Liver (tissue), 9 donors: ENCODE results near the gene CAMKMT. TPM values are rescaled to one million over a fixed set of nuclear protein-coding genes. Genes with fewer than 3 reads are reported as not detected.

Experiments
- DNase-seq: peaks from one replicate; pipeline ENCODE4 v3.0.0-alpha.2; 2017; ENCODE audit warnings: low spot score
- H3K27ac ChIP-seq, 2 donors: one replicate each; pipeline ENCODE4 v1.7.0; 2013; ENCODE audit warnings: inconsistent platforms in 2 of 2, low read length in 2 of 2, control low read depth in 1 of 2, low read depth in 1 of 2, mild to moderate bottlenecking in 1 of 2
- H3K27me3 ChIP-seq, 4 donors: one replicate each; pipeline versions ENCODE4 v1.6.1 to v1.7.0; 2013; ENCODE audit warnings: low read length in 3 of 4, inconsistent platforms in 1 of 4, mild to moderate bottlenecking in 1 of 4, moderate library complexity in 1 of 4; ENCODE audit not compliant: control insufficient read depth in 4 of 4, insufficient read depth in 4 of 4
- H3K36me3 ChIP-seq, 4 donors: one replicate each; pipeline versions ENCODE4 v1.6.1 to v1.7.0; 2013; ENCODE audit warnings: low read length in 3 of 4, mild to moderate bottlenecking in 3 of 4, low read depth in 1 of 4, moderate library complexity in 1 of 4; ENCODE audit not compliant: control insufficient read depth in 4 of 4, insufficient read depth in 3 of 4
- H3K4me1 ChIP-seq, 4 donors: one replicate each; pipeline versions ENCODE4 v1.6.1 to v1.7.0; 2013; ENCODE audit warnings: low read length in 3 of 4, mild to moderate bottlenecking in 3 of 4, moderate library complexity in 1 of 4; ENCODE audit not compliant: control insufficient read depth in 4 of 4, insufficient read depth in 4 of 4
- H3K4me3 ChIP-seq, 3 donors: one replicate each; pipeline versions ENCODE4 v1.6.1 to v1.7.0; 2013; ENCODE audit warnings: low read length in 3 of 3, control low read depth in 1 of 3, low read depth in 1 of 3, mild to moderate bottlenecking in 1 of 3
- H3K9ac ChIP-seq, 2 donors: one replicate each; pipeline ENCODE4 v1.7.0; 2013; ENCODE audit warnings: low read length in 2 of 2, mild to moderate bottlenecking in 2 of 2, moderate library complexity in 2 of 2, control low read depth in 1 of 2, low read depth in 1 of 2
- H3K9me3 ChIP-seq, 4 donors: one replicate each; pipeline versions ENCODE4 v1.6.1 to v1.7.0; 2013; ENCODE audit warnings: low read length in 3 of 4; ENCODE audit not compliant: control insufficient read depth in 4 of 4
- ATF3 ChIP-seq: IDR thresholded peaks from 2 replicates; pipeline ENCODE4 v1.6.1; 2016; ENCODE audit warnings: antibody characterized with exemption
- EGR1 ChIP-seq, 2 donors: IDR thresholded peaks; 2 replicates each; pipeline ENCODE4 v1.6.1; 2016 to 2018; ENCODE audit warnings: antibody characterized with exemption in 2 of 2, low read depth in 2 of 2
- FOXA1 ChIP-seq: IDR thresholded peaks from 2 replicates; pipeline ENCODE4 v1.6.1; 2016; ENCODE audit warnings: antibody characterized with exemption
- GABPA ChIP-seq, 2 donors: IDR thresholded peaks in 1 of 2; conservative IDR thresholded peaks in 1 of 2; 2 replicates each; pipeline ENCODE4 v1.6.1; 2016; ENCODE audit warnings: antibody characterized with exemption in 2 of 2, mild to moderate bottlenecking in 1 of 2, moderate library complexity in 1 of 2
- HNF4A ChIP-seq, 2 donors: conservative IDR thresholded peaks; 2 replicates each; pipeline ENCODE4 v1.6.1; 2016; ENCODE audit warnings: antibody characterized with exemption in 2 of 2, mild to moderate bottlenecking in 2 of 2
- HNF4G ChIP-seq: IDR thresholded peaks from 2 replicates; pipeline ENCODE4 v1.6.1; 2016; ENCODE audit warnings: antibody characterized with exemption
- MAX ChIP-seq: IDR thresholded peaks from 2 replicates; pipeline ENCODE4 v1.6.1; 2016; ENCODE audit warnings: antibody characterized with exemption
- RAD21 ChIP-seq, 2 donors: IDR thresholded peaks; 2 replicates each; pipeline ENCODE4 v1.6.1; 2016; ENCODE audit warnings: antibody characterized with exemption in 2 of 2, mild to moderate bottlenecking in 2 of 2
- ZBTB33 ChIP-seq: IDR thresholded peaks from 2 replicates; pipeline ENCODE4 v1.6.1; 2016; ENCODE audit warnings: antibody characterized with exemption
- WGBS: extraction: QIAGEN DNeasy Blood & Tissue Kit; methylation state at CpG from one replicate; pipeline ENCODE4 v1.1.7; 2013; 5-methylcytosine and 5-hydroxymethylcytosine counted together
- polyA plus RNA-seq, 2 donors: library from polyadenylated mRNA; stranded (reverse) in 1 of 2; unstranded in 1 of 2; fragments of 200-250 nt in 1 of 2; fragments of >200 nt in 1 of 2; fragmentation: Nextera tagmentation in 1 of 2; extraction: Ambion mirVana in 1 of 2; gene quantifications; one replicate each; pipeline versions ENCODE4 v1.2.1 to v1.2.3, GENCODE V29; 2013 to 2015
- total RNA-seq, 2 donors: library from RNA; depleted of rRNA; stranded (reverse); fragments of >200 nt; gene quantifications; one replicate each; pipeline ENCODE4 v1.2.3, GENCODE V29; 2014
- donor health status: healthy.
- donor health status: healthy.
- donor health status: healthy.
- donor health status: healthy.
- donor health status: healthy.

Gene CAMKMT
- total and polyA plus RNA-seq, 4 donors = 1.5 to 12.7 (median 7.1) TPM

- Histone ChIP-seq H3K9me3 (no peaks in the 10 kb centered on the region), H3K36me3 (no peaks in the 10 kb centered on the region), H3K4me3 (no peak overlapping the region), H3K4me1 (peaks cover 0 to 12% (median 3%) of the 10 kb centered on the region in 4 donors), H3K9ac (no peak overlapping the region), H3K27me3 (no peaks in the 10 kb centered on the region), H3K27ac (no peak overlapping the region)
- TF ChIP-seq ATF3 = no peak
- no peak for TF ChIP-seq EGR1 (IDR thresholded peaks at IDR 0.05; ENCODE audit: low read depth in 2 of 2)
- WGBS = 87% methylated on average over 3 of the region's 3 CpGs
- no peak for DNase-seq
Measured at GRCh38 chr2:44642123-44642857, 280.5 kb downstream of the CAMKMT start.

GRCh38 chr2:44645937-44646336, 284.2 kb downstream of the CAMKMT start:
- no peak overlapping the region for H3K27ac ChIP-seq
- H3K9ac ChIP-seq = no peak overlapping the region
- no peaks in the 10 kb centered on the region for H3K9me3 ChIP-seq
- H3K27me3 ChIP-seq = no peaks in the 10 kb centered on the region
- peaks cover 0 to 5% (median 2%) of the 10 kb centered on the region in 4 donors for H3K4me1 ChIP-seq
- WGBS = 33% methylated on average over 2 of the region's 2 CpGs
- no peak overlapping the region for H3K4me3 ChIP-seq
- no peak for DNase-seq
- TF ChIP-seq RAD21 (IDR thresholded peaks at IDR 0.05) (peak; percentile 18 to 21), MAX (no peak)
- no peaks in the 10 kb centered on the region for H3K36me3 ChIP-seq

GRCh38 chr2:44649381-44649780, 287.6 kb downstream of the CAMKMT start:
- no peak overlapping the region for H3K9ac ChIP-seq
- no peaks in the 10 kb centered on the region for H3K36me3 ChIP-seq
- WGBS = 90% methylated on average over 2 of the region's 2 CpGs
- no peak overlapping the region for H3K27ac ChIP-seq
- H3K27me3 ChIP-seq = no peaks in the 10 kb centered on the region
- H3K9me3 ChIP-seq = no peaks in the 10 kb centered on the region
- H3K4me3 ChIP-seq = no peak overlapping the region
- no peak for DNase-seq
- H3K4me1 ChIP-seq = peaks cover 0 to 5% (median 2%) of the 10 kb centered on the region in 4 donors
- TF ChIP-seq GABPA (IDR thresholded peaks at IDR 0.05 in 1 of 2, conservative IDR thresholded peaks at IDR 0.05 in 1 of 2) (no peak), MAX (no peak), ZBTB33 (no peak), HNF4A (conservative IDR thresholded peaks at IDR 0.05) (no peak), FOXA1 (no peak), HNF4G (no peak), EGR1 (IDR thresholded peaks at IDR 0.05; ENCODE audit: low read depth in 2 of 2) (no peak), ATF3 (no peak)
